ENCODE data around the gene KCNQ5.

The KCNQ5 gene

DNA sequence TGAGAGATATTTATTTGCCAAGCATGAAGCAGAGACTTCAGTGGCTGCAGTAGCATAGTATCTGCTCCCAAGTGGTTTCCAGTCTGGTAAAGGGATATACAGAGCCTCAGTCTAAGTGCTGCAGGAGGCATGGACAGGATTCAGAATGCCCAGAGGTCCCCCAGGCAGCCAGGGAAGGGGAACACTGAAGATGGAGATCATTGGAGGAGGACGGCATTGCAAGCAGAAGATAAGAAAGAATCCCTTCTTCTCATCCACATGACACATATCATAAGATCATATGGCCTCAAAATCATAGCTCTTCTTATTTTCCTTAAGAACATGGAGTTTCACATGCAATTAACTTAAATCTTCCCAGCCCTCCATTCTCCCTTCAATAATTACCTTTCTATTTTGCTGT lies 136.1 kb downstream of the KCNQ5 start:
- Mint-ChIP-seq H3K4me1 (peaks cover 4 to 42% of the 10 kb centered on the region in 2 donors), H3K27ac (no peak overlapping the region)

DNA sequence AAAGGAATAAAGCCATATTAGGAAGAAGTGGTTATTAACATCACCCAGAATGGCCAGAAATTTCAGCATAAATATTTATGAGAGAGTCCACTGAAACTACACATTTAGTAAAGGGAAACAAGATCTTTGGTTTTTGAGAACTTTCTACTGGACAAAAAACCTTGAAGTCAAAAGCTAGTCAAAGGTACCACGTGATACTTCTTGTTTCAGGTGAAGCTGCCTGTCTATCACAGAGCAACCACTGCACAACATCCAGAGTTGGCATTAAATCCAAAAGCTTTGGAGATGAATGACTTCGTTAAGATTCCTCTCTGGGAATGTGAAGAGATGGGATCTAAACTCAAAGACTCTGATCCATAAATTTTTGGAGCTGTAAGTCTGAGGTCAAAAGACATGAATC lies 137.0 kb downstream of the KCNQ5 start:
- H3K36me3 Mint-ChIP-seq: peaks cover 3 to 5% of the 10 kb centered on the region in 2 donors
- no peak for ATAC-seq (replicated peaks)
- no peak for DNase-seq
- H3K4me1 Mint-ChIP-seq: peaks cover 4 to 39% of the 10 kb centered on the region in 2 donors
- no peaks in the 10 kb centered on the region for H3K27me3 Mint-ChIP-seq
- H3K27ac Mint-ChIP-seq: no peak overlapping the region
- H3K4me3 Mint-ChIP-seq: no peak overlapping the region
- H3K9me3 Mint-ChIP-seq: peaks cover 1 to 3% of the 10 kb centered on the region in 2 donors

More for the DNA sequence above, 136.1 kb downstream of the KCNQ5 start:
- DNase-seq (no peak), ATAC-seq (replicated peaks) (no peak)
- Mint-ChIP-seq H3K4me3 (no peak overlapping the region), H3K36me3 (peaks cover 3 to 5% of the 10 kb centered on the region in 2 donors), H3K27me3 (no peaks in the 10 kb centered on the region), H3K9me3 (peaks cover 3% of the 10 kb centered on the region in 2 donors)

DNA sequence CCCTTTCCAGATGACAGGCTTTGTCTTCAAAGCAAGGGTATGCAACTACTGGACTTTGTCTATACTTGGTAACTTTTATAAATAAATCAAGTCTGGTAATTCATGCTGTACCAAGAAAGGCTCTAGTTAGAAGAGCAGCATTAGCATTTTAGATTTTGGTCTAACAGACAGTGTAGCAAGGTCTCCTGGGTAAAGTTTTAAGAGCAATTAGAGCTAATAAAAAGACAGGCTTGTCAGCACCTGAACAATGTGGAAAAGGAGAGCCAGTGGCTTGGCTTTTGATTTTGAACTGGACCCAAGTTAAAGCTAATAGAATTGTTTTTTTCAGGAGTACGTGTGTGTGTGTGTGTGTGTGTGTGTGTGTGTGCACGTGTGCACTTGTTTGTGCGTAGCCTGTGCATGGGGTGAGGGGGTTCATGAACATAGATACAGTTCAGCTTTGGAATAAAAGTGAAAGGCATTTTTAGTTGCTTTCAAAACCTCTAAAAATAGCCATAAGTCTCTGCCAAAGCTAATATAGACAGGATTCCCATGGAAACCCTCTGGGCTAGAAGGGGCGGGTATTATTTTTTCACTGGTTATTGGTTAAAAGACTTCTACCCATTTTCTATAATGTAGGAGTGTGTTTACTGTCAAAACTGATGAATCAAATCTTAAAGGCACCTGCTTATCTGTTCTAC lies 138.4 kb downstream of the KCNQ5 start:
- H3K27ac Mint-ChIP-seq: no peak overlapping the region
- H3K4me3 Mint-ChIP-seq: no peak overlapping the region
- peaks cover 4 to 35% of the 10 kb centered on the region in 2 donors for H3K4me1 Mint-ChIP-seq
- ATAC-seq (replicated peaks) (no peak), DNase-seq (no peak)
- peaks cover 0 to 2% of the 10 kb centered on the region in 2 donors for H3K36me3 Mint-ChIP-seq
- no peaks in the 10 kb centered on the region for H3K9me3 Mint-ChIP-seq
- no peaks in the 10 kb centered on the region for H3K27me3 Mint-ChIP-seq

DNA sequence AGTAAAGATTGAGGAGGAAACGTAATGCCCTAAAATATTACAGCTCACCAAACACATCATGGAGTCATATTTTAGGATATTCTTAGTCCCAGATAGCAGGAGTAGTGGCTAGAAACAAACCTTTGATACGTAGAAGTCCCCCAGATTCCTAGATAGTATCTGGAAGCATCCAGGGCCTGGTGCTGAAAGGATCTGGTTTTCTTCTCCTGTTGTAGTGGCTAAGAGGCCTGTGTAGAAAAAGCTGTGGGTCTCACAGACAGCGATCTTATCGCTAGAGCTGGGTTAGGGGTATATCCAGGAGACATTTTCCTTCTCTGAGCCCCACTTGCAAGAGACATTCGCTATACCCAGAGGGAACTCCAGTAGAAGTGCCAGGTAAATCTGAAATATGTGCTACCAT lies 139.9 kb downstream of the KCNQ5 start:
- no peak overlapping the region for H3K4me3 Mint-ChIP-seq
- H3K4me1 Mint-ChIP-seq: peaks cover 2 to 22% of the 10 kb centered on the region in 2 donors
- no peaks in the 10 kb centered on the region for H3K9me3 Mint-ChIP-seq
- no peak for ATAC-seq (replicated peaks)
- H3K27ac Mint-ChIP-seq: no peak overlapping the region
- H3K36me3 Mint-ChIP-seq: no peaks in the 10 kb centered on the region
- no peaks in the 10 kb centered on the region for H3K27me3 Mint-ChIP-seq
- no peak for DNase-seq

DNA sequence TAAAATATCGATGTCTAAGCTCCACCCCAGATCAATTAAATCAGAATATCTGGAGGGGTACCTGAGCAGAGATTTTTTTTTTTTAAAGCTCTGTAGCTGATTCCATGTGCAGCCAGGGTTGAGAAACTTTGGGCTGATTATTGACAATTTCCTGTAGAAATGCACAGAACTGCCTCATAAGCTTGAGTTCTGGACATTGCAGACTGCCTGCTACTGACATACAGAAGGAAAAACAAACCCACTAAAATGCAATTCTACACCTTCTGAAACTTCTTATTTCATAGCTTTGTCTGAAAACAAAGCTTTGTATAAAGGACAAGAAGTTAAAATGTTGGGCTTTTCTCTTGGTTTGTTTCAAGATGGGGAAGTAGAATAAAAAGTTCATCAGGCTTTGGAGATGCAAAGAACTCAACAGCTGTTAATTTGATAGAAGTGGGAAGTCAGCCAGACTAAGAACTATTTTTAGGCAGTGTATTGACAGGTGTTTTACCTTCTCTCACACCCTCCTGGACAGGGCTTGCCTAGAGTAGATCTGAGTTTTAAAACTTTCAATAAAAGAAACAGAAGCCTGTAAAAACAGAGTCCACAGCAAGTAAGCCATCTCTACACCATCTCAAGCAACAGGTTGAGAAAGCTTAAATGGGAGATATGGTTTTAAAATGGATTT lies 147.7 kb downstream of the KCNQ5 start:
- no peak overlapping the region for H3K27ac Mint-ChIP-seq
- ATAC-seq (replicated peaks): peak in 1 of 2 donors; percentile 38
- H3K36me3 Mint-ChIP-seq: no peaks in the 10 kb centered on the region
- no peaks in the 10 kb centered on the region for H3K9me3 Mint-ChIP-seq
- H3K4me3 Mint-ChIP-seq: no peak overlapping the region
- H3K27me3 Mint-ChIP-seq: no peaks in the 10 kb centered on the region
- DNase-seq: no peak
- peaks cover 13 to 23% of the 10 kb centered on the region in 2 donors for H3K4me1 Mint-ChIP-seq

DNA sequence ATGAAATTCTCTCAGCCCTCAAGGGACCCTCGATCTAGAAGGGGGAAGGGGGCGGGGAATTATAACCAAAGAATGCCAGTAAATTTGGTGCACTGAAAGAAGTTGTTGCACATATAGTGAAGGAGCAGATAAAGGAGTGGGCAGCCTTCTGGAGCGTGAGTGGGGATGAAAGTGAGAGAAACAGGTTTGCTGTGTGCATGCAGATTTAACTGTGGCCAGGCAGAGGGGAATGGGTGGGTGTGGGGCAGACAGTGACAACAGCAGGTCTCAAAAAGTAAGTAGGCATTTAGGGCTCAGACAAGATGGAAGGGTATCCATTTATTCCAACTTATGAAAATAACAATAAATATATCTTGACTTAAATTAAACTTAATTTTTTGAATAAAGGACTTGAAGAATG lies 149.1 kb downstream of the KCNQ5 start:
- H3K36me3 Mint-ChIP-seq: no peaks in the 10 kb centered on the region
- no peak overlapping the region for H3K4me3 Mint-ChIP-seq
- H3K27ac Mint-ChIP-seq: no peak overlapping the region
- DNase-seq (no peak), ATAC-seq (replicated peaks) (no peak)
- H3K27me3 Mint-ChIP-seq: no peaks in the 10 kb centered on the region
- no peaks in the 10 kb centered on the region for H3K9me3 Mint-ChIP-seq
- peaks cover 13 to 23% of the 10 kb centered on the region in 2 donors for H3K4me1 Mint-ChIP-seq

DNA sequence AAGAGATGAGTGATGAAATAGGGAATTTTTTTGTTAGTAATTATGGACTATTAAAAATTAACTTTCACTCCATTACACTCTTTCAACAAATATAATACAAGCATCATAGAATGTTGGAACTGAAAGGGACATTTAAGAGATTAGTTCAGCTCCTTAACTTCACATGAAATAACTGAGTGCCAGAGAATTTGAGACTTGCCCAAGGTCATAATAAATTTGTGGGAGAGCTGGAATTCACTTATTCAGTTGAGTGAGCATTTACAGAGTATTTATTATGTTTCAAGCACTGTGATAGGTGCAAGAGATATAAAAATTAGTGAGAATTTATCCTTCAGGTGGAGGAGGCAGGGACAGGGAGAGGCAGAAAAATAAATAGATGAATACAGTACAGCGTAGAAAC lies 154.6 kb downstream of the KCNQ5 start:
- no peak for DNase-seq
- no peaks in the 10 kb centered on the region for H3K9me3 Mint-ChIP-seq
- ATAC-seq (replicated peaks): no peak
- peaks cover 5 to 7% of the 10 kb centered on the region in 2 donors for H3K4me1 Mint-ChIP-seq
- H3K36me3 Mint-ChIP-seq: peaks cover 4 to 12% of the 10 kb centered on the region in 2 donors
- no peaks in the 10 kb centered on the region for H3K27me3 Mint-ChIP-seq
- H3K4me3 Mint-ChIP-seq: no peak overlapping the region
- no peak overlapping the region for H3K27ac Mint-ChIP-seq

DNA sequence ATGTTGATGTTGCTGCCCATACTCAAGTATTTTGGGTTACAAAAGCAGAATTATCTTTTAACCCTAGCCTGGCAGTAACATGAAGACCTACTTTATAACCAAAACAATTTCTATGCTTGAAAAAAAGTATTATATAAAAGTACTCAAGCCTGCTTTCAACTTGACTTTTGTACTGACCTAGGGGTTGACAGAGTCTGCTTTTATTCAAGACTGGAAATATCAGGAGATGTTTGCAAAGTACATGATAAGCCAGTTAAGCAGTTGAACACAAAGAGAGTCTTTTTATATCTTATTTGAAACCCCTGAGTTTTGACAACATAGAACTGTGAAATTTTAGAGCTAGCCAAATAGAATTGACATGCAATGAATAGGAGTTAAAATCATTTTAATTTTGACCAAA lies 159.8 kb downstream of the KCNQ5 start:
- H3K9me3 Mint-ChIP-seq: no peaks in the 10 kb centered on the region

DNA sequence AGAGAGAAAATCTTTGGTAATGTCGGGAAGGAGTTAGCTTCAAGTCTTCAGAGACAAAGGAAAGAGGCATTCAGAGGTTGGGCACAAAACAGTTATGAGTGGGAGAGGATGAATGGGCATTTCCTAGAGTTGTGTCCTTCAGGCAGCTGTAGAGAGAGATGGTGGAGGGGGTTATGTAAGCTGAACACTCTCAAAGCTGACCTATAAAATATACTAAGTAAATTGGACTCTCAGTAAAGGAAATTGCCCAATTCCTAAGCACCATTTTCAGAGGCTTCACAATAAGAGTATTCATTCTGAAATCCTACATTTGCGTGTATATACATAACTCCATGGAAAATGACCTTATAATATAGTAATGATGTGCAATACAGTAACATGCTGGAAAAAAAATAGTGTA lies 161.2 kb downstream of the KCNQ5 start:
- H3K27me3 Mint-ChIP-seq: no peaks in the 10 kb centered on the region

More for the DNA sequence above, 159.8 kb downstream of the KCNQ5 start:
- DNase-seq (no peak), ATAC-seq (replicated peaks) (no peak)
- Mint-ChIP-seq H3K4me1 (peaks cover 0 to 6% of the 10 kb centered on the region in 2 donors), H3K4me3 (no peak overlapping the region), H3K27ac (no peak overlapping the region), H3K36me3 (peaks cover 7 to 12% of the 10 kb centered on the region in 2 donors), H3K27me3 (no peaks in the 10 kb centered on the region)

DNA sequence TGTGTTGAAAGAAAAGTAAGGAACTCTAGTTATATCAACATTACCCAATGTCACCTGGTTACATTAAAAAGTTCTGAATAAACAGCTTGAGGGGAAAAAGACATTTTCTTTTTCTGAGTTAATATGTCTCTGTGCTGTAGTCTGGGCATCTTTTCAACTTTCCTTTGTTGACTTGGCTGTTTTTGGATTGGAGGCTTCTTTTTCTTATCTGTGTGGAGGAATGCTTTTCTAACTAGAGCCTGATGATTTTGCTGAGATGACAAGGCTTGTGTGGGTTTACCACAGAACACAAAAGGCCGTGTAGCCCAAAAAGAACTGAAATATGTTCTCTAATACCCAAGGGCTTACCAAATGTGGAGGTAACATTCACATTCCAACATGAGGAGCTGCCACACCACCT lies 161.8 kb downstream of the KCNQ5 start:
- DNase-seq (no peak), ATAC-seq (replicated peaks) (no peak)
- Mint-ChIP-seq H3K4me3 (no peak overlapping the region), H3K9me3 (no peaks in the 10 kb centered on the region), H3K27me3 (no peaks in the 10 kb centered on the region), H3K4me1 (peaks cover 4 to 6% of the 10 kb centered on the region in 2 donors), H3K27ac (no peak overlapping the region), H3K36me3 (peaks cover 5 to 6% of the 10 kb centered on the region in 2 donors)

More for the DNA sequence above, 161.2 kb downstream of the KCNQ5 start:
- H3K4me1 Mint-ChIP-seq: peaks cover 4 to 5% of the 10 kb centered on the region in 2 donors
- H3K27ac Mint-ChIP-seq: no peak overlapping the region
- ATAC-seq (replicated peaks) (no peak), DNase-seq (no peak)
- H3K36me3 Mint-ChIP-seq: peaks cover 5 to 6% of the 10 kb centered on the region in 2 donors
- no peaks in the 10 kb centered on the region for H3K9me3 Mint-ChIP-seq
- H3K4me3 Mint-ChIP-seq: no peak overlapping the region

DNA sequence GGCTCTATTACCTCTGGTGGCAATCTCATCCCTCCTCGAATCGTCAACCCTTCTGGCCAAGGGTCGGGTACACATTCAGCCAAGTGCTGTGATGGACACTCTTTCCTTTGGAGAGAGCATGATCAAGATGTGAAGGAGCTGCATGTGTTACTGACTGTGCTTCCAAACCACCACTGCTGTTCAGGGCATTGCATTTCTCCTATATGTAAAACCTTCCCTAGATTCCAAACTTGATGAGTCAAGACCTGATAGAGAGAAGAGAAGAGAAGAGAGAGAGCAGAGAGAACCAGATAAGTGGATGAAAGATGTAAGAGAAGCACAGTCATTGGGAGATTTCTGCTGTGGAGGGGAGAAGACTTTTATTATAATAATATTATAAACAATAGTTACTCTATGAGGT lies 162.2 kb downstream of the KCNQ5 start:
- no peak overlapping the region for H3K4me3 Mint-ChIP-seq
- H3K27ac Mint-ChIP-seq: no peak overlapping the region
- no peaks in the 10 kb centered on the region for H3K27me3 Mint-ChIP-seq
- DNase-seq (no peak), ATAC-seq (replicated peaks) (no peak)
- H3K36me3 Mint-ChIP-seq: peaks cover 2 to 5% of the 10 kb centered on the region in 2 donors
- H3K9me3 Mint-ChIP-seq: no peaks in the 10 kb centered on the region
- peaks cover 4 to 6% of the 10 kb centered on the region in 2 donors for H3K4me1 Mint-ChIP-seq

DNA sequence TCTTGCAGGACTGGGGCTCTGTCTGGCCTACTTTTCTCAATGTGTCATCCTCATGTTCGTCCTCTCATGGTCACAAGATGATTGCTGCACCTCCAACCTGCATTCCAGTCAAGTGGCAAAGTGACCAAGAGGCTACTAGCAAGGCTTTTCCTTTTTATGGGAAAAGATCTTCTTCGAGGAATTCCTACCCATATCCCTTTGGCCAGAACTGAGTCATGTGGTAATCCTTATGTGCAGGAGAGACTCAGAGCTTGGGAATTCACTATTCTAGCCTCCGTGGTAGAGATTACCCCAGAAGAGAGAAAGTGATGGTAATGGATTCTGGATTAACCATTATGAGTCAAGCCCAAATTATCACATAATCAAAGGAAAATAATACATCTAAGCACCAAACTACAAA lies 162.7 kb downstream of the KCNQ5 start:
- H3K4me1 Mint-ChIP-seq: peaks cover 3 to 6% of the 10 kb centered on the region in 2 donors
- no peaks in the 10 kb centered on the region for H3K9me3 Mint-ChIP-seq
- ATAC-seq (replicated peaks): no peak
- no peak for DNase-seq
- H3K27me3 Mint-ChIP-seq: no peaks in the 10 kb centered on the region
- H3K4me3 Mint-ChIP-seq: no peak overlapping the region
- peaks cover 0 to 3% of the 10 kb centered on the region in 2 donors for H3K36me3 Mint-ChIP-seq
- no peak overlapping the region for H3K27ac Mint-ChIP-seq

DNA sequence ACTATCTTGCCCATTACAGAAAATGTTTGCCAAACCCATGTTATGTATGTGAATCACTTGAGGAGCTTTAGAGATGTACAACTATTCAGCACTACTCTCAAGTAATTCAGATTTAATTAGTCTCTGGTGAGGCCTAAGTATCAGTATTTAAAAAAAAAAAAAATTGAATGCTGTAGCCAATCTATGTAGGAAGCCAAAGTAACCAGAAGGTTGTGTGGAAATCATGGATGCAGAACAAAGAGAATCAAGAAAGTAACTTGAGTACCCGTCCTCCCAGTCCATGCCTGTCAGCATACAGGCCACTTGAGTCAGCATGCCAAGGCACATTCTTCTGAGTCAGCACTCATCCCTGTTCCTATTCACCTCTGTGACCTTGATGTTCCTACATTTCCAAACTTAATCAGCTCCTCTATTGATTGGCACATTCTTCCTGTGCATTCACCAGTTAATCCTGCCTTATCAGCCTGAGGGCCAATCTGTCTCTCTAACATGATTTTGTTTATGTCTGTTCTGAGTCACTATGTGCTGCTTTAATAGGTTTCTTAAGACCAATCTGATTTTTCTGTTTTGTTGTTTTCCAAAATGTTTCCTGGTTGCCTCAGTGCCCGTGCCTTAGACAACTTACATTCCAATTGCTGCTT lies 165.6 kb downstream of the KCNQ5 start:
- H3K9me3 Mint-ChIP-seq: no peaks in the 10 kb centered on the region
- no peak overlapping the region for H3K27ac Mint-ChIP-seq
- H3K27me3 Mint-ChIP-seq: no peaks in the 10 kb centered on the region
- peaks cover 3 to 13% of the 10 kb centered on the region in 2 donors for H3K4me1 Mint-ChIP-seq
- H3K4me3 Mint-ChIP-seq: no peak overlapping the region
- no peak for ATAC-seq (replicated peaks)
- H3K36me3 Mint-ChIP-seq: peaks cover 5 to 10% of the 10 kb centered on the region in 2 donors
- DNase-seq: no peak

DNA sequence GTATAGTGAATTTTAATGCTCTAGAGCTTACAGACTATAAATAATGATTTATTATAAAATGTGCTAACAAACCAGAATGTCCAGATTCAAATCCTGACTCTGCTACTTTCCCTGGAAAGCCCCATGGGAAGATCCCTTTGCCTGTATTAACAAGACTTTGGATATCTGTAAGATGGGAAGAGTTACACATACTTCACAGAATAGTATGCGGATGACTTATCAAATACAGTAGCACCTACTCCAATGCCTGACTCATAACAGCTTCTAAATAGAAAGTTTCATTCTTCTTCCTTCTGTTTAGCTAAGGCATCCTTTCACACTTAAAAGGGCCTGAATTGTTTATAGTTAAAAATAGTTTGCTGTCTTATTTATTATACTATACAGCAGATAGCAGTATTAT lies 166.3 kb downstream of the KCNQ5 start:
- Mint-ChIP-seq H3K27me3 (no peaks in the 10 kb centered on the region), H3K27ac (no peak overlapping the region), H3K36me3 (peaks cover 5 to 10% of the 10 kb centered on the region in 2 donors), H3K4me3 (no peak overlapping the region), H3K4me1 (peaks cover 2 to 13% of the 10 kb centered on the region in 2 donors), H3K9me3 (no peaks in the 10 kb centered on the region)
- DNase-seq: no peak
- ATAC-seq (replicated peaks): no peak

DNA sequence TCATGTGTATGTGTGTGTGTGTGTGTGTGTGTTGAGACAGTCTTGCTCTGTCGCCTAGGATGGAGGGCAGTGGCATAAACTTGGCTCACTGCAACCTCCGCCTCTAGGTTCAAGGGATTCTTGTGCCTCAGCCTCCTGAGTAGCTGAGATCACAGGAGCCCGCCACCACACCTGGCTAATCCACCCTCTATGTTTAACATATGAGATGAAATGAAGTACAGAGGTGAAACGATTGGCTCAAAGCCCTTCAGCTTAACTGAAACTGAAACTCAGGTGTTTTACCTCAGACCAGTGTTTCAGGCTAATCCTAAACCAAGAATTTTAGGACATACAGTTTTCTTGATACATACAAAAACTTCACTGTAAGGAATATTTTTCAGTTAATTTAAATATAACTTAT lies 167.3 kb downstream of the KCNQ5 start:
- Mint-ChIP-seq H3K36me3 (peaks cover 5 to 10% of the 10 kb centered on the region in 2 donors), H3K9me3 (no peaks in the 10 kb centered on the region), H3K4me3 (no peak overlapping the region), H3K27me3 (no peaks in the 10 kb centered on the region), H3K4me1 (peaks cover 2 to 13% of the 10 kb centered on the region in 2 donors), H3K27ac (no peak overlapping the region)
- DNase-seq (no peak), ATAC-seq (replicated peaks) (no peak)

Data from stimulated activated naive B cell treated with anti-CD40 and anti-IgM and Interleukin-4, amounts not matched to agents 10 μg/mL and 1 μg/mL and 100 μg/mL, for 72 hours (primary cell).